HepG2 (cell line): ENCODE results near the gene RAB2B. TPM values are rescaled to one million over a fixed set of nuclear protein-coding genes. Genes with fewer than 3 reads are reported as not detected.

Source experiments
- ATM ChIP-seq: fragments of 450-650 bp; IDR thresholded peaks from 2 replicates; pipeline ENCODE4 v1.7.1; 2017; ENCODE audit warnings: mild to moderate bottlenecking, borderline replicate concordance
- ELF4 ChIP-seq: sonication (generic); formaldehyde crosslinking; IDR thresholded peaks from 2 replicates; pipeline ENCODE4 v1.5.0; 2020; ENCODE audit warnings: missing genetic modification reagents, mild to moderate bottlenecking, moderate library complexity, borderline replicate concordance
- GTF3A ChIP-seq: sonication (generic); formaldehyde crosslinking; conservative IDR thresholded peaks from 2 replicates; pipeline ENCODE4 v1.4.0; 2020; ENCODE audit warnings: mild to moderate bottlenecking, missing genetic modification reagents
- KAT8 ChIP-seq: IDR thresholded peaks from 2 replicates; pipeline ENCODE4 v1.6.1; 2016; ENCODE audit warnings: missing genetic modification reagents, missing compliant biosample characterization
- MTA3 ChIP-seq: sonication (generic); formaldehyde crosslinking; IDR thresholded peaks from 2 replicates; pipeline ENCODE4 v1.4.0; 2020; ENCODE audit warnings: missing genetic modification reagents
- MTF2 ChIP-seq: sonication (generic); formaldehyde crosslinking; IDR thresholded peaks from 2 replicates; pipeline ENCODE4 v1.5.0; 2020; ENCODE audit warnings: missing genetic modification reagents, borderline replicate concordance
- MXI1 ChIP-seq: IDR thresholded peaks from 3 replicates; pipeline ENCODE4 v1.6.1; 2012; ENCODE audit warnings: low read depth, low read length, inconsistent platforms, borderline replicate concordance
- NFE2 ChIP-seq: sonication (generic); formaldehyde crosslinking; IDR thresholded peaks from 2 replicates; pipeline ENCODE4 v1.4.0; 2020; ENCODE audit warnings: missing genetic modification reagents
- PCBP1 ChIP-seq: fragments of 200-400 bp; formaldehyde crosslinking; IDR thresholded peaks from 2 replicates; pipeline ENCODE4 v1.6.1; 2017; ENCODE audit warnings: mild to moderate bottlenecking, low read depth, low read length, borderline replicate concordance
- RARA ChIP-seq: IDR thresholded peaks from 2 replicates; pipeline ENCODE4 v1.6.1; 2016; ENCODE audit warnings: missing genetic modification reagents, missing compliant biosample characterization
- RFXAP ChIP-seq: sonication (generic); formaldehyde crosslinking; IDR thresholded peaks from 2 replicates; pipeline ENCODE4 v1.4.0; 2020; ENCODE audit warnings: missing genetic modification reagents, borderline replicate concordance
- SALL1 ChIP-seq: sonication (generic); formaldehyde crosslinking; IDR thresholded peaks from 2 replicates; pipeline ENCODE4 v1.8.0; 2022; ENCODE audit warnings: mild to moderate bottlenecking, missing genetic modification reagents
- SIN3A ChIP-seq: IDR thresholded peaks from 2 replicates; pipeline ENCODE4 v1.6.1; 2011; ENCODE audit warnings: low read depth, mild to moderate bottlenecking, control low read depth, low read length, borderline replicate concordance
- SNAI1 ChIP-seq: sonication (generic); formaldehyde crosslinking; IDR thresholded peaks from 2 replicates; pipeline ENCODE4 v1.5.0; 2020; ENCODE audit warnings: mild to moderate bottlenecking, missing genetic modification reagents, borderline replicate concordance
- TCF12 ChIP-seq, 2 experiments: fragments of 450-650 bp in 1 of 2; sonication (generic) in 1 of 2; formaldehyde crosslinking in 1 of 2; IDR thresholded peaks; 2 replicates each; pipeline versions ENCODE4 v1.6.1 to v1.8.0; 2017 to 2022; ENCODE audit warnings: antibody characterized with exemption in 1 of 2, mild to moderate bottlenecking in 1 of 2, missing genetic modification reagents in 1 of 2, moderate library complexity in 1 of 2
- ZNF282 ChIP-seq: fragments of 450-650 bp; IDR thresholded peaks from 2 replicates; pipeline ENCODE4 v1.6.1; 2018; ENCODE audit not compliant: partially characterized antibody
- ZNF441 ChIP-seq: sonication (generic); formaldehyde crosslinking; IDR thresholded peaks from 2 replicates; pipeline ENCODE4 v1.7.0; 2021; ENCODE audit warnings: missing genetic modification reagents, borderline replicate concordance
- ZNF496 ChIP-seq: sonication (generic); formaldehyde crosslinking; IDR thresholded peaks from 2 replicates; pipeline ENCODE4 v1.8.1; 2023; ENCODE audit warnings: mild to moderate bottlenecking, moderate library complexity, missing genetic modification reagents; ENCODE audit not compliant: insufficient replicate concordance
- ZNF782 ChIP-seq: sonication (generic); formaldehyde crosslinking; IDR thresholded peaks from 2 replicates; pipeline ENCODE4 v1.4.0; 2020; ENCODE audit warnings: missing genetic modification reagents, mild to moderate bottlenecking, borderline replicate concordance
- ZNF879 ChIP-seq: sonication (generic); formaldehyde crosslinking; IDR thresholded peaks from 2 replicates; pipeline ENCODE4 v1.8.1; 2023; ENCODE audit warnings: missing genetic modification reagents
- polyA plus RNA-seq, 8 experiments: library from polyadenylated mRNA; depleted of rRNA in 3 of 8; stranded (reverse) in 7 of 8; unstranded in 1 of 8; fragments of >200 nt; fragmentation: Illumina TruSeq in 4 of 8; extraction: Trizol in 4 of 8; gene quantifications; 2 replicates each; pipeline versions ENCODE4 v1.2.1 to v1.2.3, GENCODE V29; 2011 to 2016; ENCODE audit warnings: low read depth in 4 of 8, missing spikeins in 1 of 8, mixed read lengths in 1 of 8; ENCODE audit not compliant: insufficient read depth in 1 of 8
- total RNA-seq, 5 experiments: library from RNA; depleted of rRNA; stranded (reverse); fragments of >200 nt; fragmentation: Illumina TruSeq; extraction: Trizol; gene quantifications; 2 replicates each; pipeline ENCODE4 v1.2.3, GENCODE V29; 2016; ENCODE audit warnings: low read depth in 1 of 5
- TF ChIP-seq, protein P1 (sequence below): sonication (generic); formaldehyde crosslinking; IDR thresholded peaks from 2 replicates; pipeline ENCODE4 v1.4.0; 2020; ENCODE audit warnings: mild to moderate bottlenecking, missing genetic modification reagents, borderline replicate concordance
- TF ChIP-seq, protein P2 (sequence below): sonication (generic); formaldehyde crosslinking; IDR thresholded peaks from 2 replicates; pipeline ENCODE4 v1.9.0; 2021; ENCODE audit warnings: missing genetic modification reagents, borderline replicate concordance

Gene RAB2B
- total and polyA plus RNA-seq, 2 of the 13 experiments (the other 11 are each of a cell fraction or from before 2014, with no cell fraction given), result 36.0 to 60.6 TPM

DNA sequence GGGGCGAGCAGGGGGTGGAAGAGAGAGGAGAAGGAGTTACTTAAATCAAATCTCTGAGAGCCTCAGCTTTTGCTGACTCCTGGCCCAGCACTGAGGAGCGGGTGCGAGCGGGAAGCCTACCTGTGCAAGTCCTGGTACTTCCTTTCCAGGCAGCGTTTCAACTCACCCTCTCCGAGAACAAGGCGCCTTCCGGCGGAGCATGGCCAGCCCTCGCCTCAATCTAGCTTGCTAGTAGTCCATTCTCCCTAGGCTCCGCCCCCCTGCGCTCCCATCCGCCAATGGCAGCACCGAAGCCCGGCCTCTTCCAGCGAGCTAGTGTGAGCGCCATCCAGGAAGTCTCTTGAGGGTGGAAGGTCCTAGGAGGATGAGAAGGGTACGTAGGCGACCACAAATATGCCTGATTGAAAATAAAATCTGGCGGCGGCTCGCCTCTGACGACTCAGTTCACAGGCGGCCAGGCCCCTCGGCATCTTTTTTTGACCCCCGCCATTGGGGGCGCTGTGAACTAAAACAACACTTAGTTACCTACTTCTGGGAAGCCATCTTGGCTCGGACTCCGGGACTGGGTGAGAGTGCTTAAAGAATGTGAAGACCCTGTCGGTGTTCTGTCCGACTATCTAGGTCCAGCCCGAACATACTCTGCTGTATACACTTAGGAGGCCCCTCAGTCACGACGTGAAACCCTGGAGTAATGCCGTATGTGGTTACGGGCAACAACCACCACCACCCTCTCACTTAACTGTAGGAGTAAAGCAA is 20.7 kb downstream of the RAB2B start, which contains the start of gene CHD8 (continued):
- TF ChIP-seq ZNF782 (no peak; the same call in 1 of the 2 replicates), SNAI1 (CRISPR knock-in tag) (peak; percentile 80; the same call in 1 of the 2 replicates), ZNF282 (no peak), ATM (no peak), TCF12 (IDR thresholded peaks at IDR 0.05) (no peak), TCF12 (CRISPR knock-in tag; IDR thresholded peaks at IDR 0.05) (peak; percentile 39; the same call in 1 of the 2 replicates), PCBP1 (peak; percentile 93; the same call in 1 of the 2 replicates), RFXAP (peak; percentile 85), RARA (no peak; the same call in none of the 2 replicates), SALL1 (CRISPR knock-in tag) (peak; percentile 94), ELF4 (CRISPR knock-in tag) (peak; percentile 100), SIN3A (peak; percentile 82), MTF2 (CRISPR knock-in tag) (no peak), ZNF496 (CRISPR knock-in tag) (no peak), GTF3A (CRISPR knock-in tag) (0 out of 2 replicates have a peak, but pooled peaks have one; percentile 27), KAT8 (CRISPR knock-in tag) (peak; percentile 99), NFE2 (CRISPR knock-in tag) (no peak), MXI1 (peak; percentile 95; the same call in 1 of the 3 replicates), ZNF879 (CRISPR knock-in tag) (no peak), ZNF441 (CRISPR knock-in tag) (peak; percentile 66; the same call in 1 of the 2 replicates), MTA3 (CRISPR knock-in tag) (no peak)
- TF ChIP-seq, protein P1, sequence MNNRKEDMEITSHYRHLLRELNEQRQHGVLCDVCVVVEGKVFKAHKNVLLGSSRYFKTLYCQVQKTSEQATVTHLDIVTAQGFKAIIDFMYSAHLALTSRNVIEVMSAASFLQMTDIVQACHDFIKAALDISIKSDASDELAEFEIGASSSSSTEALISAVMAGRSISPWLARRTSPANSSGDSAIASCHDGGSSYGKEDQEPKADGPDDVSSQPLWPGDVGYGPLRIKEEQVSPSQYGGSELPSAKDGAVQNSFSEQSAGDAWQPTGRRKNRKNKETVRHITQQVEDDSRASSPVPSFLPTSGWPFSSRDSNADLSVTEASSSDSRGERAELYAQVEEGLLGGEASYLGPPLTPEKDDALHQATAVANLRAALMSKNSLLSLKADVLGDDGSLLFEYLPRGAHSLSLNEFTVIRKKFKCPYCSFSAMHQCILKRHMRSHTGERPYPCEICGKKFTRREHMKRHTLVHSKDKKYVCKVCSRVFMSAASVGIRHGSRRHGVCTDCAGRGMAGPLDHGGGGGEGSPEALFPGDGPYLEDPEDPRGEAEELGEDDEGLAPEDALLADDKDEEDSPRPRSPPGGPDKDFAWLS (CRISPR knock-in tag), result no peak
- TF ChIP-seq, protein P2, sequence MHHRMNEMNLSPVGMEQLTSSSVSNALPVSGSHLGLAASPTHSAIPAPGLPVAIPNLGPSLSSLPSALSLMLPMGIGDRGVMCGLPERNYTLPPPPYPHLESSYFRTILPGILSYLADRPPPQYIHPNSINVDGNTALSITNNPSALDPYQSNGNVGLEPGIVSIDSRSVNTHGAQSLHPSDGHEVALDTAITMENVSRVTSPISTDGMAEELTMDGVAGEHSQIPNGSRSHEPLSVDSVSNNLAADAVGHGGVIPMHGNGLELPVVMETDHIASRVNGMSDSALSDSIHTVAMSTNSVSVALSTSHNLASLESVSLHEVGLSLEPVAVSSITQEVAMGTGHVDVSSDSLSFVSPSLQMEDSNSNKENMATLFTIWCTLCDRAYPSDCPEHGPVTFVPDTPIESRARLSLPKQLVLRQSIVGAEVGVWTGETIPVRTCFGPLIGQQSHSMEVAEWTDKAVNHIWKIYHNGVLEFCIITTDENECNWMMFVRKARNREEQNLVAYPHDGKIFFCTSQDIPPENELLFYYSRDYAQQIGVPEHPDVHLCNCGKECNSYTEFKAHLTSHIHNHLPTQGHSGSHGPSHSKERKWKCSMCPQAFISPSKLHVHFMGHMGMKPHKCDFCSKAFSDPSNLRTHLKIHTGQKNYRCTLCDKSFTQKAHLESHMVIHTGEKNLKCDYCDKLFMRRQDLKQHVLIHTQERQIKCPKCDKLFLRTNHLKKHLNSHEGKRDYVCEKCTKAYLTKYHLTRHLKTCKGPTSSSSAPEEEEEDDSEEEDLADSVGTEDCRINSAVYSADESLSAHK (CRISPR knock-in tag), result no peak
